ENCODE measurements around the gene TBC1D20.
A peak's percentile ranks its signal among the peaks of the same experiment; 100 is the strongest.
"Not testable (repeated sequence)": the region's sequence is repeated elsewhere in the genome, so short reads cannot be mapped to it uniquely, and the experiment has no call there.

TBC1D20 gene

GRCh38 chr20:475463-476357, 13.4 kb upstream of the TBC1D20 start:
- DNase-seq, result no peak

GRCh38 chr20:474581-474980, 12.2 kb upstream of the TBC1D20 start:
- no peak for DNase-seq

GRCh38 chr20:472889-473292, 10.6 kb upstream of the TBC1D20 start:
- no peak for DNase-seq

- no peak for DNase-seq
These were observed 10.0 kb upstream of the TBC1D20 start for GRCh38 chr20:472137-472846.

- no peak for DNase-seq
These were observed 7.6 kb upstream of the TBC1D20 start for GRCh38 chr20:469746-470490.

- no peak for DNase-seq
These were observed 5.4 kb upstream of the TBC1D20 start for GRCh38 chr20:467755-468154.

GRCh38 chr20:461254-462198, 807 bp downstream of the TBC1D20 start:
- DNase-seq, result peak; percentile 16 to 19

- DNase-seq, result peak; percentile 32 to 52
These were observed 1.6 kb downstream of the TBC1D20 start for GRCh38 chr20:460707-461106.

GRCh38 chr20:460180-460579, 2.2 kb downstream of the TBC1D20 start:
- DNase-seq, result no peak

GRCh38 chr20:458776-459175, 3.6 kb downstream of the TBC1D20 start:
- DNase-seq, result peak; percentile 32 to 54

- no peak for DNase-seq
These were observed 7.4 kb downstream of the TBC1D20 start for GRCh38 chr20:454951-455350.

- not testable (repeated sequence) for DNase-seq
These were observed 10.3 kb downstream of the TBC1D20 start for GRCh38 chr20:452021-452420.

- no peak for DNase-seq
These were observed 16.6 kb downstream of the TBC1D20 start for GRCh38 chr20:445514-446336.

- no peak for DNase-seq
These were observed 17.4 kb downstream of the TBC1D20 start for GRCh38 chr20:444862-445426.

- no peak for DNase-seq
These were observed 18.2 kb downstream of the TBC1D20 start for GRCh38 chr20:444117-444516.

- DNase-seq, result no peak
These were observed 19.0 kb downstream of the TBC1D20 start for GRCh38 chr20:443223-443775.

GRCh38 chr20:440636-441035, 21.7 kb downstream of the TBC1D20 start:
- no peak for DNase-seq

GRCh38 chr20:440148-440547, 22.2 kb downstream of the TBC1D20 start:
- no peak for DNase-seq

- DNase-seq, result no peak
These were observed 23.5 kb downstream of the TBC1D20 start for GRCh38 chr20:438571-439469.
